ENCODE measurements around the gene DPM3.
A peak's percentile ranks its signal among the peaks of the same experiment; 100 is the strongest.

DPM3 gene

GRCh38 chr1:155092131-155092530, 48.2 kb downstream of the DPM3 start:
- DNase-seq: no peak

GRCh38 chr1:155091071-155092051, 49.0 kb downstream of the DPM3 start:
- peak; percentile 90 to 92 for DNase-seq
